Measurements from ENCODE around the gene DNAAF5.
A peak's percentile ranks its signal among the peaks of the same experiment; 100 is the strongest.

Gene DNAAF5

DNA sequence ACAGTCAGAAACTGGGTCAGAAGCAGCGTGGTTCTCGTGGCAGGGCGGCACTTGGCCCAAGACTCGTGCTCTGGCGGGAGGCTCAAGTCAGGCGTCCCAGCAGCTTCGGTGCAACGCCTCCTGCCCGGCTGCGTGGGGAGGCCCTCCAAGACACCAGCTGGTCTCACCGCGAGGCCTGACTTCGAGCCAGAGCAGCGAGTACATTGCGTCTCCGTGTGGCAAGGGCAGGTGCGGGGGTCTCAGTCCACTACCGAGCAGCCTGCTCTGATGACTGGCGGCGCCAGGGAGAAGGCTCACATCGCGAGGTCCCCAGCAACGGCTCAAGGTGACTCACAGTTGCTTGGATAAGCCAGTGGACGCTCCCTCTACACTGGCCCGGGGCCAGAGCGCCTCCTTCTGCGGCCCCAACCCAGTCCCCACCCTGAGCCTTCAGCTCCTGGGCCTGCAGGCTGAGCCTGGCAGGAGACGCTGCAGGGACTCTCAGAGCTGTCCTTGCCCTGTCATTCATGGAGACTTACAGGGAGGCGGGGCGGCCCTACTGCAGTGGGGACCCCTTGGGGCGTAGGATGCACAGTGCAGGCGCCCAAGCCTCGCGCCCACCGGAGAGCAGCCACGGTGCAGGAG is 42.5 kb downstream of the DNAAF5 start:
- no peak for DNase-seq (ENCODE audit: low spot score)

GRCh38 chr7:770336-770735 is 43.8 kb downstream of the DNAAF5 start:
- DNase-seq (ENCODE audit: low spot score) = no peak

GRCh38 chr7:770741-771166 is 44.3 kb downstream of the DNAAF5 start:
- no peak for DNase-seq (ENCODE audit: low spot score)

DNA sequence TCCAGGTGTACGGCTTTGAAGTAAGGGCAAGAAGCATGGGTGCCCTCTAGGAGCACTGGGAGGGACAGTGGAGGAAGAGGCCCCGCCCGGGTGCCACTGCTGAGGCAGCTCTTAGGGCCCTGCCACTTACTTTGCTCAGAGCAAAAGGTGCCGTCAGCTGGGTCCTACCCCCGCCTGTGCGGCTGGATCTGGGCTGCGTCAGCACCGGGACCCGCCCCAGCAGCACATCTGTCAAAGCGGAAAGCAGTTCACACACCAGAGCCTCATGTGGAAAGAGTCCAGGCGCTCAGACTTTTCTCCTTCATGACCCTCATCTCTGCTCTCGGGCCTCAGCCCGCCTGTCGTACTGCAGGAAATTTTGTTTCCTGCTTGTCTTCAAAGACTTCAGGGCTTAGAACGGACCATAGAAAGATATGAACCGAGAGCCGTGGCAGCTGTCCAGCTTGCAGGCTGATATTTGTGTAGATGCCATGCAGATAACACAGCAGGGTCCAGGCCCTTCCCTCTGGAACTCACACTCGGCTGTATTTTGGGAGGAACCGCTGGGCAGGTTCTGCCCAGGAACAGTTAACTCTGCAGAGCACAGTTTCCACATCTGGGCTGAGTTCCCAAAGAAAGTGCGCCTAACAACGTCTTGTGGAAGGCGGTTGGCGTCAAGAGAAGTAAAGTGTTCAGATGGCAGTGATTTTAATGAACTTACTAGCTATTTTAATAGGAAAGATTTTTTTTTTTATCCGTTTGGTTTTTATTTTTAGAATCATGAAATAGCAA is 44.9 kb downstream of the DNAAF5 start:
- DNase-seq (ENCODE audit: low spot score) = peak; percentile 44

- no peak for DNase-seq (ENCODE audit: low spot score)
These were observed 45.5 kb downstream of the DNAAF5 start for GRCh38 chr7:772005-772294.

DNA sequence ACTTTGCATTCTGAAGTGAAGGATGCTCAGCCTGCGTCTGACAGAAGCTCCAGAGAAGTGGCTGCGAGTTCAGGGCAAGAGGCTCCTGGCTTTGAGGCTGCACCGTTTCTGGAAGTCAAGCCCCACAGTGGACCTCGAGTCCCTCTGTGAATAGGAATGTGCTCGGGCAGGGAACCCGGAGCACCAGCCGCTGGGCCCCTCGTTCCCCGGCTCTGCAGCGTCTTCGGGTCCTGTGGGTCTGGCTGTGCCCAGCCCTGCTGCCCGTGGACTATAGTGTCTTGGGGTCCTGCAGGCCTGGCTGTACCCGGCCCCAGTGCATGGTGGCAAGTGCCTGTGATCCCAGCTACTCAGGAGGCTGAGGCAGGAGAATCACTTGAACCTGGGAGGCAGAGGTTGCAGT is 45.9 kb downstream of the DNAAF5 start:
- no peak for DNase-seq (ENCODE audit: low spot score)

DNA sequence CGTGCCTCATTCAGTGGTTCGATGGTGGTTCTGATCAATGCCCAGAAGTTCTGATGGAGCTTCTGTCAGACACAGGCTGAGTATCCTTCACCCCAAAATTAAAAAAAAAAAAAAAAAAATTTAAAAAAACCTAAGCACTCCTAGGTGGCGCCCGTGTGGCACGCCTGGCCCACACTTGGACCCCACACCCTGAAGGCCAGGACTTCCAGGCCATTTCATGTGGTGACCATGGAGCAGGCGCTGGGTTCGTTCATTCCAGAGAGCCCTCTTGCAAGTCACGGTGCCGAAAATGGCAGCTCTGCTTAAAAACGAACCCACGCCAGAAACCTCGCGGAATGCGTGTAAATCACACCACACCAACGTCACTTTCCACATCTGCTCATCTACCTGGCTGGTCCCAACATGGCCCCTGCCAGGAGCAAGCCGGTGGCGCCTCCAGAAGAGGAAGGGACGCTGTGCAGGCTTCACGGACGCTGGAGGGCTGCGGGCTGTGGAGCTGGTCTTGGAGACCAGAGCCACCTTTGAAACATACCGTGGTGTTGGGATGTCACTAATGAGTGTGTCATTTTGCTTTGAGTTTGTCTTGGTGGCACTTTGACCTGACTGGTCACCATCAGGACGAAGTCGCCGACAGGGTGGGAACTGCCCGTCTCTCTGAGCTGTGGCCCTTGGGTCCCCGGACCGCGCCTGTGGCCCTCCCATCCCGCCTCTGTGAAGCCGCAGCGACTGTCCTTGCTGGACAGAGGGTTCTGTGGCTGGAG is 46.5 kb downstream of the DNAAF5 start:
- no peak for DNase-seq (ENCODE audit: low spot score)

DNA sequence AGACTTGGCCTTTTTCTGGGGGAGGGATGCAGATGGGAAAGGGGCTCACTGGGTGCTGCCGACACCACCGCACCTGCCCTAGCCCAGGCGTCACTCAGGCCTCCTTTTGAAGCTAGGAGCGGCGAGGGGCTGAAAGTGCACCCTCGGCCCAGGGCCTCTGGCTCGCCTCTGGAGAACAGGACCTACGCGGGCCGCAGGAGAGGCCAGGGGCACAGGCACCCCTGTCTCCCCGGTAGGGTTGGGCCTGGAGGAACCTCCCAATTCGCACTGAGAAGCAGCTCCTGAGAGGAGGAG is 47.1 kb downstream of the DNAAF5 start:
- DNase-seq (ENCODE audit: low spot score) = no peak

GRCh38 chr7:774161-775109 is 47.9 kb downstream of the DNAAF5 start:
- peak; percentile 73 for DNase-seq (ENCODE audit: low spot score)

- DNase-seq (ENCODE audit: low spot score) = no peak
These were observed 49.9 kb downstream of the DNAAF5 start for GRCh38 chr7:776381-776780.

DNA sequence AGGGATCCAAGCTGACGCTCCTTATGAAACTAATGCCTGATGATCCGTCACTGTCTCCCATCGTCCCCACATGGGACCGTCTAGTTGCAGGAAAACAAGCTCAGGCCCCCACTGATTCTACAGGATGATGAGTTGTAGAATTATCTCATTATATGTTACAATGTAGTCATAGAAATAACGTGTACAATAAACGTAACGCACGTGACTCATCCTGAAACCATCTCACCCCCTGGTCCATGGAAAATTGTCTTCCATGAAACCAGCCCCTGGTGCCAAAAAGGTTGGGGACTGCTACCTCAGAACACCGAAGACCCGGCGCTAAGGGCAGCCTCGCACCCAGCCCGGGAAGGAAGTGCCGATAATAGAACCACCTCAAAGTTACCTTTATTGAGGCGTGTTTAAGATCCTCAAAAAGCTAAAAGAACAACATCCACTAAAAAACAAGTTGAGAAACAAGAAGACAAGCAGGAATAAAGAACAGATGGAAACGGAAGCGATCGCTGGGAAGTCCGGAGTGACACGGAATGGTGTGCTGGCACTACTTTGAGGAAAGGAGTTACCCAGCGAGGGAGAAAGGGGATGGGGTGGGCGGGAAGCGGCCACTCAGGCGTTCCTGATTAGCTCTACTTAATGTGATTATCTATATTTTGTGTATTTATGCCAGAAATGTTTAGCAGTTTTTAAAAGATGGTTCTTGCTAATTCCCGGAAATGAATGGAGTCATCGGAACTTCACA is 50.7 kb downstream of the DNAAF5 start:
- no peak for DNase-seq (ENCODE audit: low spot score)

GRCh38 chr7:777728-778078 is 51.2 kb downstream of the DNAAF5 start:
- DNase-seq (ENCODE audit: low spot score) = no peak

GRCh38 chr7:778271-778967 is 51.9 kb downstream of the DNAAF5 start:
- DNase-seq (ENCODE audit: low spot score) = no peak

DNA sequence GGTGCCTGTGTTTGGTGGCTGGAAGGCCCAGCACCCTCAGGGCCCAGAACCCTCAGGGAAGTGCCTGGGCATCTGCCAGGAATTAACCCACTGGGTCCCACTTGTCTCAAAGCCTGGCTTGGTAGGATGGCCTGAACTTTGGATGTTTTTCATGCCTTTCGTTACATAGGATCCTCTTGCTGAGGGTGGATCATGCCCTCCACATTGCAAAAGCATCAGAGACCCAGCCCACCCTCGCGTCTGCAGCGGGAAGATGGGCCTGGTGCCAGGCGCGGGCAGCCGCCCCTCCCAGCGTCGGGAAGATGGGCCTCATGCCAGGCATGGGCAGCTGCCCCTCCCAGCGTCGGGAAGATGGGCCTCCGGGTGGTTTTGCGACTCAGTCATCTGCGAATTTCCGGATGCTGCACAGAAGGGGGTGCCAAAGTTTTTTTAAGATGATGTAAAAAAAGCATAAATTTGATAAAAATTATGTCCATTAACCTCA is 52.5 kb downstream of the DNAAF5 start:
- no peak for DNase-seq (ENCODE audit: low spot score)

- DNase-seq (ENCODE audit: low spot score) = no peak
These were observed 53.0 kb downstream of the DNAAF5 start for GRCh38 chr7:779480-779879.

GRCh38 chr7:780081-780480 is 53.6 kb downstream of the DNAAF5 start:
- DNase-seq (ENCODE audit: low spot score) = no peak

GRCh38 chr7:780516-780915 is 54.0 kb downstream of the DNAAF5 start:
- DNase-seq (ENCODE audit: low spot score) = no peak

GRCh38 chr7:781186-781849 is 54.8 kb downstream of the DNAAF5 start:
- no peak for DNase-seq (ENCODE audit: low spot score)

DNA sequence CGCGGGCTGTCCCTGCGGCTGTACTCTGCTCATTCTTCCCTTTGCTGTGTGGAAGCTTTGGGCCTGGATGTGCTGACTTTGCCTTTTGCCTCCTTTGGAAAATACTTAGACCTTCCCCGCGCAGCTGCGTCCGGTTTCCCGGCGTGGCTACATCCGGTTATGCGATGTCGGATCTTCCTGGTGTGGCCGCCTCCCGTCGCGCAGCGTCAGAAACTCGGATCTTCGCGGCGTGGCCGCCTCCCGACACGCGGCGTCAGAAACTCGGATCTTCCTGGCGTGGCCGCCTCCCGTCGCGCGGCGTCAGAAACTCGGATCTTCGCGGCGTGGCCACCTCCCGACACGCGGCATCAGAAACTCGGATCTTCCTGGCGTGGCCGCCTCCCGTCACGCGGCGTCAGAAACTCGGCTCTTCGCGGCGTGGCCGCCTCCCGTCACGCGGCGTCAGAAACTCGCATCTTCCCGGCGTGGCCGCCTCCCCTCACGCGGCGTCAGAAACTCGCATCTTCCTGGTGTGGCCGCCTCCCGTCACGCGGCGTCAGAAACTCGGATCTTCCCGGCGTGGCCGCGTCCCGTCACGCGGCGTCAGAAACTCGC is 55.5 kb downstream of the DNAAF5 start:
- no peak for DNase-seq (ENCODE audit: low spot score)
